Measurements from ENCODE around the gene COL13A1. TPM values are rescaled to one million over a fixed set of nuclear protein-coding genes. Genes with fewer than 3 reads are reported as not detected.
A peak's percentile ranks its signal among the peaks of the same experiment; 100 is the strongest.

COL13A1 gene
- total and polyA plus RNA-seq, 11 donors = 1.0 to 4.0 (median 1.7) TPM

DNA sequence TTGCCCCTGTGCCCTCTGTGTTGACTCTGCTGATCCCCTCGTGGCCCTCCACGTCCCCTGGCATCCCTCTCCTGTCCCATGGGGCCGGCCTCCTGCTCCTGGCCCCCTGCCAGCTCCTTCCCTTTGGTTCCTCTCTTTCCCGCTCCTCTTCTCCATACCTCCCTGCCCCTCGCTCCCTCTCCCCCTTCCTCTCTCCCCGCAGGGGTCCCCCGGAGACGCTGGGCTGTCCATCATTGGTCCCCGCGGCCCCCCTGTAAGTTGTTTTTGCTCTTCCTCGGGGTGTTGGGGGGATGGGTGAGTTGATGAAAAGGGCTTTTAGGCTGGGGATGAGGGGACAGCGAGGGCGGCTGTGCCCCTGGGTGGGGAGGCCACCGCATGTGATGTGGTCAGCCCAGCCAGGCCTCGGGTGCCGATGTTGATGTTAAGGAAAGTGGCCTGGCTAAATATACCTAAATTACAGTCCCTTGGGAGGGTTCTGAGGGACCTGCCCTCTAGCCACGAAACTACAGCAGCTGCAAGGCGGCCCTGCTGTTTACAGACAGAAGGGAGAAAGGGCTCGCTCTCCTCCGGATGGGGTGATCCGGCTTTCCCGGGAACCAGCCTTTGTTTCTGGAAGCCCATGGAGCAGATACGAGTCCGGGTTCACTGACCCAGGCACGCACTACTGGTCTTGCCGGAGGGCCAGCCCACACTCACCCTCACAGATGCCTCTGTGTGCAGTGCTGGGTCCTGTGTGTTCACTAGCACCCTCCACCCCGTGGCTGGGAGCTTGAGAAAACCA, 78.8 kb downstream of the COL13A1 start:
- Histone ChIP-seq H3K9me3 (no peaks in the 10 kb centered on the region), H3K27ac (no peak overlapping the region), H3K4me3 (peak overlapping the region in 1 of 12 donors; percentile 6), H3K36me3 (no peaks in the 10 kb centered on the region), H3K27me3 (peaks cover 0 to 6% (median 0%) of the 10 kb centered on the region in 9 donors), H3K4me1 (peaks cover 0 to 12% (median 0%) of the 10 kb centered on the region in 12 donors)
- DNase-seq = no peak
- intact Hi-C loops (cut with DNase I) = no loop called here
- TF ChIP-seq, protein P1, sequence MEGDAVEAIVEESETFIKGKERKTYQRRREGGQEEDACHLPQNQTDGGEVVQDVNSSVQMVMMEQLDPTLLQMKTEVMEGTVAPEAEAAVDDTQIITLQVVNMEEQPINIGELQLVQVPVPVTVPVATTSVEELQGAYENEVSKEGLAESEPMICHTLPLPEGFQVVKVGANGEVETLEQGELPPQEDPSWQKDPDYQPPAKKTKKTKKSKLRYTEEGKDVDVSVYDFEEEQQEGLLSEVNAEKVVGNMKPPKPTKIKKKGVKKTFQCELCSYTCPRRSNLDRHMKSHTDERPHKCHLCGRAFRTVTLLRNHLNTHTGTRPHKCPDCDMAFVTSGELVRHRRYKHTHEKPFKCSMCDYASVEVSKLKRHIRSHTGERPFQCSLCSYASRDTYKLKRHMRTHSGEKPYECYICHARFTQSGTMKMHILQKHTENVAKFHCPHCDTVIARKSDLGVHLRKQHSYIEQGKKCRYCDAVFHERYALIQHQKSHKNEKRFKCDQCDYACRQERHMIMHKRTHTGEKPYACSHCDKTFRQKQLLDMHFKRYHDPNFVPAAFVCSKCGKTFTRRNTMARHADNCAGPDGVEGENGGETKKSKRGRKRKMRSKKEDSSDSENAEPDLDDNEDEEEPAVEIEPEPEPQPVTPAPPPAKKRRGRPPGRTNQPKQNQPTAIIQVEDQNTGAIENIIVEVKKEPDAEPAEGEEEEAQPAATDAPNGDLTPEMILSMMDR (IDR thresholded peaks at IDR 0.05) = no peak
- no peak for TF ChIP-seq POLR2A (IDR thresholded peaks at IDR 0.05)
- ATAC-seq = no peak
- 48 to 61% (median 54%) methylated on average over 21 to 27 of the region's 27 CpGs for WGBS, 4 donors

DNA sequence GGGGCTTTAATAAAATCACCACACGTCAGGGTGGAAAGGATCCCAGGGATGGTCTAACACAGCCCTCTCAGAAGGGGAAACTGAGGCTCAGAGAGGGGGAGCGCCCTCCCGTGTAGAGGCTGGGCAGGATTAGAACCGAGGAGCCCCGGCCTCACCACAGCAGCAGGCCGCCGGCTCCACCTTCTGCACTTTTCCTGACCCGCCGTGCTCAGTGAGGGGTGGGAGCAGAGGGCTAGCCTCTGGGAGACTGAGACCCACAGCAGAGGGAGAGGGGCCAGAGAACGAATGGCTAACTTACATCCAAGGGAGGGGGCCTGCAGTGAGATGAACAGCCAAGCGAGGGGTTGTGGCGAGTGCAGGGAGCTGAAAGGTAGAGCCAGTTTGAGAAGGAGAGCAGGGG, 79.5 kb downstream of the COL13A1 start:
- Histone ChIP-seq H3K27ac (no peak overlapping the region), H3K27me3 (peaks cover 0 to 6% (median 0%) of the 10 kb centered on the region in 9 donors), H3K4me3 (no peak overlapping the region), H3K36me3 (no peaks in the 10 kb centered on the region), H3K9me3 (no peaks in the 10 kb centered on the region), H3K4me1 (peaks cover 0 to 12% (median 0%) of the 10 kb centered on the region in 12 donors)
- TF ChIP-seq, protein P1 (IDR thresholded peaks at IDR 0.05) = no peak
- TF ChIP-seq POLR2A (IDR thresholded peaks at IDR 0.05) = no peak
- ATAC-seq = no peak
- intact Hi-C loops (cut with DNase I) = no loop called here
- 79 to 88% (median 81%) methylated on average over 12 of the region's 12 CpGs for WGBS, 4 donors
- no peak for DNase-seq

DNA sequence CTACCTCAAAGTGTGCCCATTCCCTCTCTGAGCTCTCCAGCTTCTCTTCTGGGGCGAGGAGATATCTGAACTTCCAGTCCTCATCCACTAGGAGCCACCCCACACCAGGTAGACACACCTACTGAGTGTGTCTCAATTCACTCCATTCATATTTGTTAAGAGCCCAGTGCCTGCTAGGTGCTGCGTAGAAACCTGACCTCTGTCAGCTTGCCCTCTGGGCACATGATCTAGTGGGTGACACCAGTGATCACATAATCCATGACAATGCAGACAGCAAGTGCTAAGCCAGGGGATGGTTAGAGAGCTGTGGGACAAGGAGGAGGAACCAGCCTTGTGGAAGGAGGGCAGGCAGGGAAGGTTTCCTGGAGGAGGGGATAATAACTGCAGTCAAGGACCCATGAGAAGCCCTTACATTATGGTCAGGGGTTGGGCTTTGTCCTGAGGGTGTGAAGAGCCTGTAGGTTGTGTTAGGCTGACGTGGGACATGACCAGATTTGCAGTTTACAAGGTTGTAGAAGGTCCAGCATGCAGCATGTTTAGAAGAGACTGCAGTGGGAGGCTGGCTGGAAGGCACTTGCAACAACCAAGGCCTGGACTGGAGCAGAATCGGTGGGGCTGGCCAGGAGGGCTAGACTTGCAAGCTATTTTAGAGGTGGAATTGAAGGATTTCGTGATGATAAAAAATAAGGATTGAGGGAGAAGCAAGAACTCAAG, 81.8 kb downstream of the COL13A1 start:
- WGBS, 4 donors = 88 to 94% (median 92%) methylated on average over 5 of the region's 5 CpGs
- Histone ChIP-seq H3K36me3 (no peaks in the 10 kb centered on the region), H3K27ac (no peak overlapping the region), H3K4me1 (peaks cover 0 to 12% (median 0%) of the 10 kb centered on the region in 12 donors), H3K27me3 (peaks cover 0 to 6% (median 0%) of the 10 kb centered on the region in 9 donors), H3K9me3 (no peaks in the 10 kb centered on the region), H3K4me3 (no peak overlapping the region)
- TF ChIP-seq POLR2A (IDR thresholded peaks at IDR 0.05) = no peak
- TF ChIP-seq, protein P1 (IDR thresholded peaks at IDR 0.05) = no peak
- intact Hi-C loops (cut with DNase I) = no loop called here
- DNase-seq (peak in 1 of 5 donors; percentile 28), ATAC-seq (no peak)

DNA sequence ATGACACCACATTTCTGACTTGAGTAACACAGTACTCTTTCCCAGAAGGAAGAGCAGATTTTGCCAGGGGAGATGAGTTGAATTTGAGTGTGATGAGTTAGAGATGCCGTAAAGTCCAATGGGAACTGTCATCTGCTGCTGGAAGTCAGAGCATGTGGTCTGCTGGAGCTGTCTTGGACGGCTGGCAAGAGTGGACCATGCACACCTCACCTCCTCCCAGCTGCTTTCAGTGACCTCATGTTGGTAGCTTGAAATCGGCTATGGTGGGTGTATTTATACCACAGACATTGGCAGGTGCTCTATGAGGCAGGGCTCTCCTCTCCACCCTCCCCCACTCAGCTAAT, 82.3 kb downstream of the COL13A1 start:
- peaks cover 0 to 6% (median 0%) of the 10 kb centered on the region in 9 donors for H3K27me3 ChIP-seq
- DNase-seq (no peak), ATAC-seq (no peak)
- intact Hi-C loops (cut with DNase I) = no loop called here
- H3K4me3 ChIP-seq = no peak overlapping the region
- TF ChIP-seq POLR2A (IDR thresholded peaks at IDR 0.05) = no peak
- H3K27ac ChIP-seq = no peak overlapping the region
- H3K4me1 ChIP-seq = peaks cover 0 to 12% (median 0%) of the 10 kb centered on the region in 12 donors
- H3K9me3 ChIP-seq = no peaks in the 10 kb centered on the region
- 56 to 82% (median 80%) methylated on average over 3 of the region's 3 CpGs for WGBS, 4 donors
- H3K36me3 ChIP-seq = no peaks in the 10 kb centered on the region
